Activated naive CD4-positive, alpha-beta T cell treated with anti-CD3 and anti-CD28 coated beads for 36 hours (primary cell): ENCODE results near the gene CBX4. TPM values are rescaled to one million over a fixed set of nuclear protein-coding genes. Genes with fewer than 3 reads are reported as not detected.
A peak's percentile ranks its signal among the peaks of the same experiment; 100 is the strongest.
"Not testable (repeated sequence)": the region's sequence is repeated elsewhere in the genome, so short reads cannot be mapped to it uniquely, and the experiment has no call there.

Source experiments
- CTCF ChIA-PET: fragments of 350-600 bp; sonication (Branson Sonifier 250); formaldehyde crosslinking; loops from one replicate; lab custom pipeline; 2021; ENCODE audit warnings: antibody characterized with exemption; lab: Charles Lee
- DNase-seq: peaks from one replicate; pipeline ENCODE4 v3.0.0-alpha.2; 2020
- H3K27ac Mint-ChIP-seq: one replicate; pipeline ENCODE4 v1.8.0; 2021; ENCODE audit warnings: mild to moderate bottlenecking, mixed read lengths
- H3K27me3 Mint-ChIP-seq: one replicate; pipeline ENCODE4 v1.8.0; 2021; ENCODE audit warnings: low read depth, mixed read lengths
- H3K36me3 Mint-ChIP-seq: one replicate; pipeline ENCODE4 v1.8.0; 2021; ENCODE audit warnings: low read depth, mixed read lengths
- H3K4me1 Mint-ChIP-seq: one replicate; pipeline ENCODE4 v1.8.0; 2021; ENCODE audit warnings: low read depth, mixed read lengths
- H3K4me3 Mint-ChIP-seq: one replicate; pipeline ENCODE4 v1.8.0; 2021; ENCODE audit warnings: mild to moderate bottlenecking, moderate library complexity, mixed read lengths
- H3K9me3 Mint-ChIP-seq: one replicate; pipeline ENCODE4 v1.8.0; 2021; ENCODE audit warnings: mixed read lengths
- intact Hi-C: fragments of 100-400 bp; cut with micrococcal nuclease; formaldehyde crosslinking; loops from one replicate; pipeline ENCODE4 v1.15.1; 2023
- total RNA-seq, 2 experiments: library from RNA; stranded (reverse); gene quantifications; one replicate each; pipeline ENCODE4 v1.2.3, GENCODE V29; 2021

Gene CBX4
- total RNA-seq, 2 experiments from 2014 or later: 22.7 to 26.3 TPM

DNA sequence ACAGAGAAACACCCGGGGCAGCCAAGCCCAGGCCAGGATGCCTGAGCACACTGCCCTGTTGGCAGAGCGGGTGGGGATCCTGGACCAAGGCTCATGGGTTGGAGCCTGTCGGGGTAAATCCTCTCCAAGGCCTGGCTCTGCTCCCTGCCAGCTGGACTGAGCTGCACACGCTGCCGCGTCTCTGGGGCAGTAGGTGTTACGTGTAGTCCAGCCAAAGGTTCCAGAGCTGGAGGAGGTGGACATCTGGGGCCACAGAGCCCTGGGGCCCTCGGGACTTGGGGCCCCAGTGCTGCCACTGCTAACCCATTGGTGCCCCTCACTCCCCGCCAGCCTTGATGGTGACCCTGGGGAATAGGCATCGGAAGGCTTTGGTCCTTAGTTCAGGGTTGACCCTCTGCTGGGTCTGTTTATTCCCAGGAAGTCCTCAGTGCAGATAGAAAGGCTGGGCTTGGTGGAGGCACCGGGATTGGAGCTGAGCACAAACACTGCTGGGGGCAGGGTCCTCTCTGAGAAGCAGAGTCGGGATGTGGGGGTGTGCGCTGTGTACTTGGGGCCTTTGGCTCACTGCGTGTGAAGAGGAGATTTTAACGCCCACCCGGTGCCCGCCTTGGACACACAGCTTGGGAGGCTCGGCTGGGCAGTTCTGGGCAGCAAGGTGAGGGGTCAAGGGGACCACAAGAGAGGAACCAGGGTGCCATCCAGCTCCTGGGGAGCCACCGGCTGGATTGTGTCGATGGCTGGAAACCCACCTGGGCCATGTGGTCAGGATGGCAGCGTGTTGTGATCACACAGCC is 16.3 kb upstream of the CBX4 start:
- CTCF ChIA-PET: interaction anchor here (0.6 to 1.0 kb wide), 2 partner anchors 10 to 20 kb away, joined by 3 read pairs; no protein-coding TSS in a partner anchor
- Mint-ChIP-seq H3K9me3 (no peaks in the 10 kb centered on the region), H3K4me1 (peaks cover 4% of the 10 kb centered on the region), H3K27me3 (no peaks in the 10 kb centered on the region), H3K36me3 (no peaks in the 10 kb centered on the region), H3K27ac (no peak overlapping the region), H3K4me3 (no peak overlapping the region)
- intact Hi-C loops: no loop called here
- no peak for DNase-seq

GRCh38 chr17:79854080-79855060 is 15.1 kb upstream of the CBX4 start:
- Mint-ChIP-seq H3K4me3 (no peak overlapping the region), H3K4me1 (peaks cover 4% of the 10 kb centered on the region), H3K9me3 (no peaks in the 10 kb centered on the region), H3K27ac (no peak overlapping the region), H3K27me3 (no peaks in the 10 kb centered on the region), H3K36me3 (no peaks in the 10 kb centered on the region)
- DNase-seq: no peak
- intact Hi-C loops: loop anchor here (5.0 kb wide), 1 partner anchor 48 kb away; no protein-coding TSS in a partner anchor
- CTCF ChIA-PET: interaction anchor here (1.0 kb wide), 1 partner anchor 9 kb away, joined by 3 read pairs; no protein-coding TSS in a partner anchor

DNA sequence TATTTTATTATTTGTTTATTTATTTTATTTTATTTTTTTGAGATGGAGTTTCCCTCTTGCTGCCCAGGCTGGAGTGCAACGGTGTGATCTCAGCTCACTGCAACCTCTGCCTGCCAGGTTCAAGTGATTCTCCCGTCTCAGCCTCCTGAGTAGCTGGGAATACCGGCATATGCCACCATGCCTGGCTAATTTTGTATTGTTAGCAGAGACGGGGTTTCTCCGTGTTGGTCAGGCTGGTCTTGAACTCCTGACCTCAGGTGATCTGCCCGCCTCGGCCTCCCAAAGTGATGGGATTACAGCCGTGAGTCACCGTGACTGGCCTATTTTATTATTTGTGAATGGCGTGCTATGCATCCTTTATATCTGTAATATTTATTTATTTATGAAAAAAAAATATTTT is 13.9 kb upstream of the CBX4 start:
- H3K4me3 Mint-ChIP-seq, H3K4me1 Mint-ChIP-seq, H3K27ac Mint-ChIP-seq, H3K9me3 Mint-ChIP-seq, H3K36me3 Mint-ChIP-seq, H3K27me3 Mint-ChIP-seq, CTCF ChIA-PET, DNase-seq: not testable (repeated sequence)
- intact Hi-C loops: loop anchor here (5.0 kb wide), 1 partner anchor 49 kb away; no protein-coding TSS in a partner anchor

DNA sequence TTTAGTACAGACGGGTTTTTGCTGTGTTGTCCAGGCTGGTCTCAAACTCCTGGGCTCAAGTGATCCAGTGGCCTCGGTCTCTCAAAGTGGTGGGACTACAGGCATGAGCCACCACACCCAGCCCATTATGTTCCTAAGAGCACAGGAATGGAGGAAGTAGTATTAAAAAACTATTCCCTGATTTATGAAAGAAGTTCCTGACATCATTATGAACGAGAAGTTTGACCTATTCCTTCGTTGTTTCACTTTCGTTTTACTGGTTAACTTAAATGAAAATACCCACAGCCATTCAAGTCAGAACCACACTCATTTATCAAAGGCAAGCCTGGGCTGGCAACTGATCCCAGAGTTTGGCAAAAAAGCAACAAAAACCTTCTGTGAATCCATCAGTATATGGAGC is 13.5 kb upstream of the CBX4 start:
- Mint-ChIP-seq H3K27me3 (peaks cover 3% of the 10 kb centered on the region), H3K27ac (no peak overlapping the region), H3K4me3 (no peak overlapping the region), H3K9me3 (no peaks in the 10 kb centered on the region), H3K36me3 (no peaks in the 10 kb centered on the region), H3K4me1 (peaks cover 4% of the 10 kb centered on the region)
- no peak for DNase-seq
- intact Hi-C loops: loop anchor here (5.0 kb wide), 1 partner anchor 50 kb away; no protein-coding TSS in a partner anchor
- CTCF ChIA-PET: no interaction called here

- CTCF ChIA-PET: interaction anchor here (1.1 to 1.4 kb wide), 2 partner anchors 11 to 109 kb away, joined by 3 to 4 read pairs; no protein-coding TSS in a partner anchor
Measured at GRCh38 chr17:79851461-79851817, 12.2 kb upstream of the CBX4 start.

DNA sequence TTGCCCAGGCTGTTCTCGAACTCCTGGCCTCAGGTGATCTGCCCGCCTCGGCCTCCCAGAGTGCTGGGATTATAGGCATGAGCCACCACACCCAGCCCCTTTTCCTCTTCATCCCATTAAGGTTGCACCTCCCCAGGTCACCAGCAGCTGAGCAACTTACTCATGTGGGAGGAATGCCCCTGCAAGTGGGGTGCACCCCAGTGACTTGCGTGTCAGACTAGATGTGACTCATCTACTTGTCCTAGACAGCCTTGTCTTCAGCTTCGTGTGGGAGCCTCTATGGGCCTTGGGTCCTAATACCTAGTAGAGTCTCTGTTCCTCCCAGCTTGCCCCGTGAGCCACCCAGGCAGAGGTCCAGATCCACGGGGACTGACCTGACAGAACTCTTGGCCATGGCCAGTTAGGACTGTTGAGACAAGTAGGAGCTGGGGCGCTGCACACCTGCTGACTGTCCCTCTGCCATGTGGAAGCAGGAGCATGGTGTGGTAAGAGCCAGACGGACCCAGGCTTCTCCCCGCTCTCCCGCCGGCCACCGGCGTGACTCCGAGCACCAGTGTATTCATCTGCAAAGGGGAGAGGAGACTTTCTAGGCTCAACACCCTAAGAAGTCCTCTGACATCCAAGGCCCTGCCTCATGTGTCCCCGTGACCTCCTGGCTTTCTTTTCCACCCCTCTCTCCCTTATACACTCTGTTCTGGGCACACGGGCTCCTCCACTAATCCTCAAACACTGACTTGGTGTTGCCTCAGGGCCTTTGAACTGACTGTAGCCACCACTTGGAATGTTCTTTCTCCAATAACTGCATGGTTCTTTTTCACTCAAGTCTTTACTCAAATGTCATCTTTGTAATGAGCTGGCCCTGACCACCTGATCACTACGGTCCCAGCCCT is 11.6 kb upstream of the CBX4 start:
- Mint-ChIP-seq H3K4me3 (no peak overlapping the region), H3K27ac (no peak overlapping the region), H3K36me3 (no peaks in the 10 kb centered on the region), H3K27me3 (peaks cover 8% of the 10 kb centered on the region), H3K9me3 (no peaks in the 10 kb centered on the region), H3K4me1 (peaks cover 4% of the 10 kb centered on the region)
- intact Hi-C loops: loop anchor here (5.0 kb wide), 1 partner anchor 51 kb away; no protein-coding TSS in a partner anchor
- CTCF ChIA-PET: interaction anchor here (1.1 to 1.4 kb wide), 3 partner anchors 10 to 109 kb away, joined by 3 to 4 read pairs (median 3); partner anchors contain the start of gene CBX4
- DNase-seq: peak; percentile 68

More at GRCh38 chr17:79851461-79851817, 12.2 kb upstream of the CBX4 start:
- intact Hi-C loops: loop anchor here (5.0 kb wide), 1 partner anchor 51 kb away; no protein-coding TSS in a partner anchor
- H3K9me3 Mint-ChIP-seq: no peaks in the 10 kb centered on the region
- H3K4me3 Mint-ChIP-seq: no peak overlapping the region
- H3K36me3 Mint-ChIP-seq: no peaks in the 10 kb centered on the region
- H3K4me1 Mint-ChIP-seq: peaks cover 4% of the 10 kb centered on the region
- no peak for DNase-seq
- H3K27me3 Mint-ChIP-seq: peaks cover 3% of the 10 kb centered on the region
- H3K27ac Mint-ChIP-seq: no peak overlapping the region

GRCh38 chr17:79849953-79850352 is 10.7 kb upstream of the CBX4 start:
- H3K36me3 Mint-ChIP-seq: no peaks in the 10 kb centered on the region
- CTCF ChIA-PET: interaction anchor here (1.3 kb wide), 1 partner anchor 11 kb away, joined by 3 read pairs; the partner anchor contains the start of gene CBX4

GRCh38 chr17:79848370-79848766 is 9.1 kb upstream of the CBX4 start:
- Mint-ChIP-seq H3K4me1 (peaks cover 7% of the 10 kb centered on the region), H3K27me3 (peaks cover 19% of the 10 kb centered on the region), H3K9me3 (no peaks in the 10 kb centered on the region), H3K4me3 (no peak overlapping the region), H3K27ac (no peak overlapping the region), H3K36me3 (no peaks in the 10 kb centered on the region)
- CTCF ChIA-PET: interaction anchor here (1.1 to 1.2 kb wide), 2 partner anchors 76 to 108 kb away, joined by 3 read pairs; no protein-coding TSS in a partner anchor
- DNase-seq: no peak
- intact Hi-C loops: no loop called here

More at GRCh38 chr17:79849953-79850352, 10.7 kb upstream of the CBX4 start:
- Mint-ChIP-seq H3K9me3 (no peaks in the 10 kb centered on the region), H3K27ac (no peak overlapping the region), H3K4me3 (no peak overlapping the region), H3K4me1 (peaks cover 4% of the 10 kb centered on the region), H3K27me3 (peaks cover 16% of the 10 kb centered on the region)
- intact Hi-C loops: loop anchor here (5.0 kb wide), 1 partner anchor 52 kb away; no protein-coding TSS in a partner anchor
- DNase-seq: no peak

- peaks cover 9% of the 10 kb centered on the region for H3K4me1 Mint-ChIP-seq
- DNase-seq: no peak
- no peak overlapping the region for H3K27ac Mint-ChIP-seq
- no peaks in the 10 kb centered on the region for H3K36me3 Mint-ChIP-seq
- H3K4me3 Mint-ChIP-seq: no peak overlapping the region
- CTCF ChIA-PET: interaction anchor here (1.0 to 1.3 kb wide), 4 partner anchors 27 to 128 kb away, joined by 3 to 4 read pairs (median 4); no protein-coding TSS in a partner anchor
- no peaks in the 10 kb centered on the region for H3K9me3 Mint-ChIP-seq
- H3K27me3 Mint-ChIP-seq: peaks cover 21% of the 10 kb centered on the region
- intact Hi-C loops: no loop called here
Measured at GRCh38 chr17:79847698-79848369, 8.6 kb upstream of the CBX4 start.

DNA sequence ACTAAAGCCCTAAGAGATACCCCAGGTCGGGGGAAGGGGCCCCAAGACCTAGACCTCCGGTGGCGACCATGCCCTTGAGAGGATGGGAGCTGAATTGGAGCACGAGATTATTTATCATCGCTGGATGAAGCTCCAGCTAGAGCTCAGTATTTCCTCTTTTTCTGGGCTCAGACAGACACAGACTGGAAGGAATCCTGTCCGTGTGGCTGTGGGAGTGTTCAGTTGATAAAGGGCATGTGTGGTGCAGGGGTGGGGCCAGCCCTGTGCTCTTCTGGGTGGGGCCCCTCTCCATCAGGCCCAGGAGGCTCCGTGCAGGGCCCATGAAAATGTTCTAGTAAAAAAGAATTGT is 6.3 kb upstream of the CBX4 start:
- intact Hi-C loops: no loop called here
- H3K4me1 Mint-ChIP-seq: peaks cover 25% of the 10 kb centered on the region
- no peak for DNase-seq
- no peaks in the 10 kb centered on the region for H3K9me3 Mint-ChIP-seq
- H3K27ac Mint-ChIP-seq: no peak overlapping the region
- H3K27me3 Mint-ChIP-seq: peaks cover 39% of the 10 kb centered on the region
- H3K36me3 Mint-ChIP-seq: no peaks in the 10 kb centered on the region
- no peak overlapping the region for H3K4me3 Mint-ChIP-seq
- CTCF ChIA-PET: interaction anchor here (0.6 to 1.0 kb wide), 3 partner anchors 9 to 56 kb away, joined by 3 read pairs; no protein-coding TSS in a partner anchor
